RCC 7860 (cell line): ENCODE data around the gene MRPL14.
A peak's percentile ranks its signal among the peaks of the same experiment; 100 is the strongest.
"Not testable (repeated sequence)": the region's sequence is repeated elsewhere in the genome, so short reads cannot be mapped to it uniquely, and the experiment has no call there.

Experiments used
- DNase-seq: peaks from one replicate; pipeline ENCODE4 v3.0.0-alpha.2; 2015; ENCODE audit warnings: low spot score
- FAIRE-seq: peaks from 2 replicates; lab custom pipeline; 2012; peaks lifted over from hg19 to GRCh38; lab: Jason Lieb, UNC

Gene MRPL14

GRCh38 chr6:44102527-44102926 is 24.7 kb downstream of the MRPL14 start:
- FAIRE-seq (no peak), DNase-seq (no peak)

GRCh38 chr6:44101832-44102231 is 25.4 kb downstream of the MRPL14 start:
- DNase-seq (no peak), FAIRE-seq (no peak)

- FAIRE-seq = no peak
- peak; percentile 33 for DNase-seq
Measured at GRCh38 chr6:44100088-44100550, 27.1 kb downstream of the MRPL14 start.

GRCh38 chr6:44099192-44099591 is 28.1 kb downstream of the MRPL14 start:
- DNase-seq (no peak), FAIRE-seq (no peak)

GRCh38 chr6:44097782-44098317 is 29.4 kb downstream of the MRPL14 start:
- no peak for DNase-seq
- FAIRE-seq = no peak

GRCh38 chr6:44096612-44097011 is 30.6 kb downstream of the MRPL14 start:
- FAIRE-seq (no peak), DNase-seq (peak; percentile 58)

- not testable (repeated sequence) for DNase-seq, FAIRE-seq
Measured at GRCh38 chr6:44095243-44095623, 32.0 kb downstream of the MRPL14 start.

- no peak for FAIRE-seq
- DNase-seq = peak; percentile 33
Measured at GRCh38 chr6:44094403-44095242, 32.6 kb downstream of the MRPL14 start.

GRCh38 chr6:44093750-44094402 is 33.4 kb downstream of the MRPL14 start:
- DNase-seq (no peak), FAIRE-seq (no peak)

- no peak for FAIRE-seq
Measured at GRCh38 chr6:44093066-44093465, 34.2 kb downstream of the MRPL14 start.

GRCh38 chr6:44091981-44092884 is 35.0 kb downstream of the MRPL14 start:
- DNase-seq (no peak), FAIRE-seq (no peak)

More at GRCh38 chr6:44093066-44093465, 34.2 kb downstream of the MRPL14 start:
- no peak for DNase-seq

- FAIRE-seq, DNase-seq: not testable (repeated sequence)
Measured at GRCh38 chr6:44091356-44091755, 35.9 kb downstream of the MRPL14 start.

- DNase-seq (no peak), FAIRE-seq (no peak)
Measured at GRCh38 chr6:44090465-44090864, 36.8 kb downstream of the MRPL14 start.

- FAIRE-seq (no peak), DNase-seq (no peak)
Measured at GRCh38 chr6:44088827-44089590, 38.2 kb downstream of the MRPL14 start.

- FAIRE-seq = no peak
- no peak for DNase-seq
Measured at GRCh38 chr6:44087623-44088022, 39.6 kb downstream of the MRPL14 start.

GRCh38 chr6:44086931-44087574 is 40.2 kb downstream of the MRPL14 start:
- no peak for DNase-seq
- FAIRE-seq = no peak

GRCh38 chr6:44085219-44085618 is 42.0 kb downstream of the MRPL14 start:
- DNase-seq (no peak), FAIRE-seq (no peak)

- FAIRE-seq = no peak
- no peak for DNase-seq
Measured at GRCh38 chr6:44084231-44085014, 42.8 kb downstream of the MRPL14 start.

- FAIRE-seq = no peak
- DNase-seq = no peak
Measured at GRCh38 chr6:44082872-44083321, 44.4 kb downstream of the MRPL14 start.
